ENCODE measurements around the gene TTC22.

DNA sequence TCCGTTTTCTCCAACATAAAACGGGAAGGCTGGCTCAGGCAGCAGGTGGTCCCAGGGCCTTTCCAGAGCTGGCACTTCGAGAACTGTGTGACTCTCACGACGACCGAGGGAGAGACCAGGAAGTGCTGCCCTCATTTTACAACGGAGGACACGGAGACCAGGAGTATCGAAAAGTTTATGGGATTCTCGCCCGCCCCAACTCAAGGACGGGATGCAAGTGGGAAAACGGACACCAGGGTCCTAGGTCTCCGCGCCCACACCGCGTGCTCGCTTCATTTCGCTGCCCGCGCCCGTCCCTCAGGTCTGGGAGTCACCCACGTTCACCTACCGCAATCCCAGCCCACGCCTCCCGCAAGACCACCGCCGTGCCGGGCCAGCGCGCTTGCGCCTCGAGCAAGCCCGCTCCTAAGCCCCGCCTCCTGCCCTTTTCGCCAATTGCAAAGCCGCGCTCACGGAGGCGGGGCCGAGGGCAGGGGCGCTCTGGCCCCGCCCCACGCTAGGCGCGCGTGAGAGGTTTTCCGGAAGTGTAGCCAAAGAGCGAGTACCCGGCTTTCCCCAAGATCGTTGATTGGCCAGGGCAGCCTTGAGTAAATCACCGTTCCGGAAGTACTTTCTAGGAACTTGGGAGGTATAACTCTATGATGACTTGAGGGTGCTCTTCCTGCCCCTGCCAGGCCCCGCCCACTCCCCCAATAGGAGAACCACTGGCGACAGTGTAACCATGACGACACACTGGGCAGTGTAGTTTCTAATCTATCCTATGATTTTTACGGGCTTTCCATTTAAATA is 36.8 kb downstream of the TTC22 start, which contains the start of gene PARS2:
- TF ChIP-seq, protein P1, sequence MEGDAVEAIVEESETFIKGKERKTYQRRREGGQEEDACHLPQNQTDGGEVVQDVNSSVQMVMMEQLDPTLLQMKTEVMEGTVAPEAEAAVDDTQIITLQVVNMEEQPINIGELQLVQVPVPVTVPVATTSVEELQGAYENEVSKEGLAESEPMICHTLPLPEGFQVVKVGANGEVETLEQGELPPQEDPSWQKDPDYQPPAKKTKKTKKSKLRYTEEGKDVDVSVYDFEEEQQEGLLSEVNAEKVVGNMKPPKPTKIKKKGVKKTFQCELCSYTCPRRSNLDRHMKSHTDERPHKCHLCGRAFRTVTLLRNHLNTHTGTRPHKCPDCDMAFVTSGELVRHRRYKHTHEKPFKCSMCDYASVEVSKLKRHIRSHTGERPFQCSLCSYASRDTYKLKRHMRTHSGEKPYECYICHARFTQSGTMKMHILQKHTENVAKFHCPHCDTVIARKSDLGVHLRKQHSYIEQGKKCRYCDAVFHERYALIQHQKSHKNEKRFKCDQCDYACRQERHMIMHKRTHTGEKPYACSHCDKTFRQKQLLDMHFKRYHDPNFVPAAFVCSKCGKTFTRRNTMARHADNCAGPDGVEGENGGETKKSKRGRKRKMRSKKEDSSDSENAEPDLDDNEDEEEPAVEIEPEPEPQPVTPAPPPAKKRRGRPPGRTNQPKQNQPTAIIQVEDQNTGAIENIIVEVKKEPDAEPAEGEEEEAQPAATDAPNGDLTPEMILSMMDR (conservative IDR thresholded peaks at IDR 0.05; ENCODE audit: low read length) = no peak
- no peak for TF ChIP-seq EZH2phosphoT487 (IDR thresholded peaks at IDR 0.05; ENCODE audit: borderline replicate concordance)
